PC-9 (cell line): Measurements from ENCODE around the gene ENTHD1. TPM values are rescaled to one million over a fixed set of nuclear protein-coding genes. Genes with fewer than 3 reads are reported as not detected.

Experiments
- BruUV-seq: library from RNA; stranded (reverse); fragments of 400-500 nt; replicated peaks from 2 replicates; lab custom pipeline; 2021; lab: Mats Ljungman, UMichigan
- CTCF ChIA-PET: fragments of 300-600 bp; sonication (Branson Sonifier 250); formaldehyde crosslinking; loops from one replicate; lab custom pipeline; 2022; ENCODE audit warnings: antibody characterized with exemption; lab: Charles Lee
- POLR2A ChIA-PET: fragments of 300-600 bp; sonication (Branson Sonifier 250); formaldehyde crosslinking; loops from one replicate; lab custom pipeline; 2022; ENCODE audit warnings: antibody characterized with exemption; ENCODE audit not compliant: unreplicated experiment; lab: Charles Lee
- DNase-seq, 2 experiments: peaks; one replicate each; pipeline versions ENCODE4 v3.0.0 to v3.0.0-alpha.2; 2015 to 2022; ENCODE audit warnings: mixed read lengths in 1 of 2
- H2AFZ ChIP-seq: fragments of 200-600 bp; sonication (generic); 2 replicates; pipeline ENCODE4 v1.8.1; 2017; ENCODE audit warnings: antibody characterized with exemption
- H3F3A ChIP-seq: fragments of 200-600 bp; sonication (generic); 2 replicates; pipeline ENCODE4 v1.8.1; 2017; ENCODE audit warnings: antibody characterized with exemption, mild to moderate bottlenecking, low read depth; ENCODE audit not compliant: insufficient read depth
- H3K27ac ChIP-seq: fragments of 200-600 bp; sonication (generic); 2 replicates; pipeline ENCODE4 v1.6.1; 2016; ENCODE audit warnings: mixed run types
- H3K27me3 ChIP-seq: fragments of 200-600 bp; sonication (generic); 2 replicates; pipeline ENCODE4 v1.6.1; 2016; ENCODE audit warnings: low read depth, mixed run types; ENCODE audit not compliant: insufficient read depth
- H3K36me3 ChIP-seq: fragments of 200-600 bp; sonication (generic); 2 replicates; pipeline ENCODE4 v1.6.1; 2016; ENCODE audit warnings: low read depth, mixed run types
- H3K4me1 ChIP-seq: fragments of 200-600 bp; sonication (generic); replicated peaks from 2 replicates; pipeline ENCODE4 v1.6.1; 2016; ENCODE audit warnings: mixed run types; ENCODE audit not compliant: insufficient read depth
- H3K4me2 ChIP-seq: fragments of 200-600 bp; sonication (generic); 2 replicates; pipeline ENCODE4 v1.6.1; 2017; ENCODE audit warnings: mixed run types
- H3K4me3 ChIP-seq: fragments of 200-600 bp; sonication (generic); 2 replicates; pipeline ENCODE4 v1.6.1; 2016; ENCODE audit warnings: mixed run types
- H3K79me2 ChIP-seq: fragments of 200-600 bp; sonication (generic); 2 replicates; pipeline ENCODE4 v1.6.1; 2017; ENCODE audit warnings: low read depth, mixed run types
- H3K9me2 ChIP-seq: fragments of 200-600 bp; sonication (generic); 2 replicates; pipeline ENCODE4 v1.8.1; 2017; ENCODE audit warnings: mild to moderate bottlenecking; ENCODE audit not compliant: insufficient read depth
- H3K9me3 ChIP-seq: fragments of 200-600 bp; sonication (generic); 2 replicates; pipeline ENCODE4 v1.8.1; 2016; ENCODE audit warnings: low read depth; ENCODE audit not compliant: insufficient read depth
- H4K20me1 ChIP-seq: fragments of 200-600 bp; sonication (generic); 2 replicates; pipeline ENCODE4 v1.8.1; 2017; ENCODE audit not compliant: insufficient read depth
- CTCF ChIP-seq: fragments of 200-600 bp; sonication (generic); conservative IDR thresholded peaks from 2 replicates; pipeline ENCODE4 v1.6.1; 2017; ENCODE audit warnings: mixed run types, antibody characterized with exemption, mild to moderate bottlenecking, moderate library complexity
- EZH2 ChIP-seq: fragments of 200-600 bp; sonication (generic); IDR thresholded peaks from 2 replicates; pipeline ENCODE4 v1.8.0; 2017; ENCODE audit warnings: antibody characterized with exemption, low read depth
- intact Hi-C: fragments of 100-400 bp; cut with micrococcal nuclease; formaldehyde crosslinking; loops from one replicate; pipeline ENCODE4 v1.10.0; 2022; ENCODE audit not compliant: unreplicated experiment
- total RNA-seq: library from RNA; stranded (reverse); gene quantifications from 2 replicates; pipeline ENCODE4 v1.2.3, GENCODE V29; 2021

The ENTHD1 gene
- total RNA-seq, 1 experiment from 2014 or later = not detected

DNA sequence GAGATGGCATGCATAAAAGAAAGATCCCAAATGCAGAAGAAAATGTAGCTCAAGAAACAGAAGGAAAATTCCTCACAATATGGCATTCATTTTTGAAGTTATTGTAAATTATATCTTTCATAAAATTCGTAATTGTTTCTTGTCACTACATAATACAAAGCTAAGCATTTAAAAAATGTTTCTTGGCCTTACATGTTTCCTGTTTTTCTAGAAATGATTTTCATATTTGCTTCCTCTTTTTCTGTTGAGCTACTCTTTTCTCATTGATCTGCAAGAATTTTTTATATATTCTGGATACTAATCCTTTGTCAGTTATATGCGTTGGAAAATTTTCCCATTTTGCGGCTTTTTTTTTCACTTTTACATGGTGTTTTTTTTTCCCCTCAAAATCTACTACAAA lies 48.0 kb downstream of the ENTHD1 start:
- CTCF ChIA-PET = interaction anchor here (0.6 kb wide), 1 partner anchor 114 kb away, joined by 12 read pairs; no protein-coding TSS in a partner anchor
- H3K27me3 ChIP-seq = peaks cover 14% of the 10 kb centered on the region
- no peak overlapping the region for H3K4me3 ChIP-seq
- H3K27ac ChIP-seq = no peak overlapping the region
- POLR2A ChIA-PET = interaction anchor here (0.6 kb wide), 1 partner anchor 218 kb away, joined by 5 read pairs; no protein-coding TSS in a partner anchor
- intact Hi-C loops = no loop called here
- no peak overlapping the region for H3K4me2 ChIP-seq
- TF ChIP-seq EZH2 (no peak), CTCF (no peak)
- H3K9me3 ChIP-seq = no peaks in the 10 kb centered on the region
- BruUV-seq = no TSS peak
- no peaks in the 10 kb centered on the region for H3K79me2 ChIP-seq
- H4K20me1 ChIP-seq = no peaks in the 10 kb centered on the region
- no peaks in the 10 kb centered on the region for H3F3A ChIP-seq
- no peaks in the 10 kb centered on the region for H3K36me3 ChIP-seq
- no peaks in the 10 kb centered on the region for H3K9me2 ChIP-seq
- H3K4me1 ChIP-seq = no peaks in the 10 kb centered on the region
- H2AFZ ChIP-seq = no peak overlapping the region
- no peak for DNase-seq

- CTCF ChIA-PET = no interaction called here
Measured at GRCh38 chr22:39839917-39840510, 53.5 kb downstream of the ENTHD1 start.

DNA sequence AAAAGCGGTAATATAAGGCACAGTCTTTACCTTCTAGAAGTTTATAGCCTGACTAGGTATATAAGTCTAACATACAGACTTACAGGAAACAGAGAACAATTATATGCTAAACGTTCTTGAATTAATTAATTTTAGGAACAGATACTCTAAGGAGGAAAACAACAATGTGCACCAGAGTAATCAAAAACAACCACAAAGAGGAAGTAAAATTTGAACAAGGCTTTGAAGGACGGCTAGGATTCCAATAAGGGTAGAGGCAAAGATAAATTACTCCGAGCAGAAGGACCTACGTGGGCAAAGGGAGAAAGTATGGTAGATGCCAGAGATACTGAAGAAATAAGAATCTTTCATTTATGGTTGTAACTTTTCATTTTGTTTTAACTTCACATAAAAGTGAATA lies 54.4 kb downstream of the ENTHD1 start:
- no peak overlapping the region for H2AFZ ChIP-seq
- H3K79me2 ChIP-seq = no peaks in the 10 kb centered on the region
- no TSS peak for BruUV-seq
- H3K27me3 ChIP-seq = peaks cover 27% of the 10 kb centered on the region
- no peaks in the 10 kb centered on the region for H3K9me3 ChIP-seq
- no peaks in the 10 kb centered on the region for H3K36me3 ChIP-seq
- no peaks in the 10 kb centered on the region for H3K9me2 ChIP-seq
- no peak for DNase-seq
- H3K4me1 ChIP-seq = no peaks in the 10 kb centered on the region
- H3K27ac ChIP-seq = no peak overlapping the region
- no peaks in the 10 kb centered on the region for H4K20me1 ChIP-seq
- no peak overlapping the region for H3K4me3 ChIP-seq
- CTCF ChIA-PET = no interaction called here
- intact Hi-C loops = no loop called here
- TF ChIP-seq CTCF (no peak), EZH2 (no peak)
- no peaks in the 10 kb centered on the region for H3F3A ChIP-seq
- POLR2A ChIA-PET = interaction anchor here (0.6 kb wide), 1 partner anchor 8 kb away, joined by 8 read pairs; no protein-coding TSS in a partner anchor
- no peak overlapping the region for H3K4me2 ChIP-seq

More at GRCh38 chr22:39839917-39840510, 53.5 kb downstream of the ENTHD1 start:
- no peaks in the 10 kb centered on the region for H4K20me1 ChIP-seq
- BruUV-seq = no TSS peak
- H2AFZ ChIP-seq = no peak overlapping the region
- peaks cover 26% of the 10 kb centered on the region; the same call in 1 of the 2 replicates for H3K27me3 ChIP-seq
- no peak overlapping the region for H3K27ac ChIP-seq
- H3F3A ChIP-seq = no peaks in the 10 kb centered on the region
- H3K4me1 ChIP-seq = no peaks in the 10 kb centered on the region
- H3K4me3 ChIP-seq = no peak overlapping the region
- H3K9me2 ChIP-seq = no peaks in the 10 kb centered on the region
- no peaks in the 10 kb centered on the region for H3K36me3 ChIP-seq
- intact Hi-C loops = no loop called here
- DNase-seq = no peak
- no peaks in the 10 kb centered on the region for H3K9me3 ChIP-seq
- POLR2A ChIA-PET = interaction anchor here (0.6 kb wide), 1 partner anchor 9 kb away, joined by 8 read pairs; no protein-coding TSS in a partner anchor
- TF ChIP-seq EZH2 (no peak), CTCF (no peak)
- H3K4me2 ChIP-seq = no peak overlapping the region
- no peaks in the 10 kb centered on the region for H3K79me2 ChIP-seq
